Cardiac atrium fibroblast (primary cell): ENCODE data around the gene MINDY4. TPM values are rescaled to one million over a fixed set of nuclear protein-coding genes. Genes with fewer than 3 reads are reported as not detected.

Experiments
- total RNA-seq: library from RNA; depleted of rRNA; stranded (reverse); fragments of >200 nt; gene quantifications from 2 replicates; pipeline ENCODE4 v1.2.3, GENCODE V29; 2015

MINDY4 gene
- total RNA-seq, result 7.9 and 8.6 TPM in 2 replicates

GRCh38 chr7:30771174-30771879 is at the start of gene MINDY4:
TSS of gene MINDY4 (plus strand) at chr7:30771417. CDS start at chr7:30771494, 77 bp downstream.

GRCh38 chr7:30751696-30752273 is 19.4 kb upstream of the MINDY4 start, which contains the start of gene INMT:
TSS of gene INMT (plus strand) at chr7:30752135. CDS start at chr7:30752151, 16 bp downstream.

GRCh38 chr7:30911561-30911969 is 140.3 kb downstream of the MINDY4 start, which contains the start of gene AQP1:
TSS of gene AQP1 (plus strand) at chr7:30911853. CDS start at chr7:30911910, 57 bp downstream.

Other genes with a start within 250 kb of the MINDY4 start
- 361 and 424 TPM in 2 replicates for gene GARS1, start 176.5 kb upstream of the MINDY4 start, total RNA-seq
- not detected in 2 replicates for gene CRHR2, start 89.0 kb upstream of the MINDY4 start, total RNA-seq
- gene INMT, start 19.3 kb upstream of the MINDY4 start, total RNA-seq, result 195 and 197 TPM in 2 replicates
- gene AQP1, start 140.4 kb downstream of the MINDY4 start, total RNA-seq, result 4.4 and 7.9 TPM in 2 replicates
- not detected in 2 replicates for gene GHRHR, start 192.5 kb downstream of the MINDY4 start, total RNA-seq